Activated CD4-positive, alpha-beta memory T cell treated with anti-CD3 and anti-CD28 coated beads, Interleukin-2, amount 10 ng/mL, durations not matched to agents 7 days and 5 days (primary cell): Measurements from ENCODE around the gene PROZ. TPM values are rescaled to one million over a fixed set of nuclear protein-coding genes. Genes with fewer than 3 reads are reported as not detected.

Experiments
- CTCF ChIA-PET: fragments of 350-600 bp; sonication (Branson Sonifier 250); formaldehyde crosslinking; loops from one replicate; lab custom pipeline; 2021; ENCODE audit warnings: antibody characterized with exemption, inconsistent platforms; lab: Charles Lee
- POLR2A ChIA-PET: fragments of 350-600 bp; sonication (Branson Sonifier 250); formaldehyde crosslinking; loops from one replicate; lab custom pipeline; 2021; ENCODE audit warnings: antibody characterized with exemption; lab: Charles Lee
- DNase-seq: peaks from one replicate; pipeline ENCODE4 v3.0.0-alpha.2; 2020
- H3K27ac Mint-ChIP-seq: one replicate; pipeline ENCODE4 v1.8.0; 2021; ENCODE audit warnings: mild to moderate bottlenecking, mixed read lengths
- H3K27me3 Mint-ChIP-seq: one replicate; pipeline ENCODE4 v1.8.0; 2021; ENCODE audit warnings: mixed read lengths
- H3K36me3 Mint-ChIP-seq: one replicate; pipeline ENCODE4 v1.8.0; 2021; ENCODE audit warnings: low read depth, mixed read lengths
- H3K4me1 Mint-ChIP-seq: one replicate; pipeline ENCODE4 v1.8.0; 2021; ENCODE audit warnings: mixed read lengths
- H3K4me3 Mint-ChIP-seq: one replicate; pipeline ENCODE4 v1.8.0; 2021; ENCODE audit warnings: mild to moderate bottlenecking, mixed read lengths
- H3K9me3 Mint-ChIP-seq: one replicate; pipeline ENCODE4 v1.8.0; 2021; ENCODE audit warnings: mixed read lengths
- total RNA-seq, 2 experiments: library from RNA; stranded (reverse); gene quantifications; one replicate each; pipeline ENCODE4 v1.2.3, GENCODE V29; 2021

Gene PROZ
- total RNA-seq, 2 experiments from 2014 or later = not detected

DNA sequence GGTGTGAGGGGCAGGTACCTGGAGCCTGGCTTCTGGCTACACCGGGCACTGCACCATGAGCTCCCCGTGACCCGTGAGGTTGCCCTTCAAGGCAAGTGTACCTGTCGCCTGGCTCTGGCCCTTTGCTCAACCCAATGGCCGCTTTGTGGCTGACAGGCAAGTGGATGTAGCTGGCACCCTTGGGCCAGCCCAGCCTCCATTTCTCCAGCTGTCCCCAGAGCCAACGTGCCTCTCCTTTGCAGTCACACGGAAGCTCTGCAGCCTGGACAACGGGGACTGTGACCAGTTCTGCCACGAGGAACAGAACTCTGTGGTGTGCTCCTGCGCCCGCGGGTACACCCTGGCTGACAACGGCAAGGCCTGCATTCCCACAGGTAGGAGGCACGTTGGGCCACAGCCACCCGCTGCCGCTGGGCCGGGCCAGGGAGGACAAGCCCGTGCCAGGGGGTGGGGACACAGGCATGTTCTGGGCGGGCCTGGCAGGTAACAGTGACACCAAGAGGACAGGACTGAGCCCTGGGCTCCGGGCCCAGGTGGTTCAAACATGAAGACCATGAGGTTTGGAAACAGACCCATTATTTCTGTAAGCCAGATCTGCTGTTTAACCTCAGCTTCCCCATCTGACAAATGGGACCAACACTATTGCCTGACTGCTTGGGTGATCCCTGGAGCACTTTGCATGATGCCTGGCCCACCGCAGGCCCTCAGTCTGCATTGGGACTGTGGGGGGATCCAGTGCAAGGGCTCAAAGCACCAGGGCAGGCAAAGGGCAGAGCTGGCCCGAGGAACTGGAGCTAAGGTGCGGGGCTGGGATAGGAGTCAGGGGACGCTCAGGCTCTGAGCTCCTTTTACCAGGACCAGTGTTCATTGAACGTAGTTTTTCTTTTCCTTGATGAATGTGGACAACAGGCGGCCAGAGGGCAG, 17.5 kb upstream of the PROZ start:
- Mint-ChIP-seq H3K36me3 (no peaks in the 10 kb centered on the region), H3K27me3 (peaks cover 13% of the 10 kb centered on the region), H3K27ac (no peak overlapping the region), H3K4me1 (no peaks in the 10 kb centered on the region), H3K9me3 (peaks cover 4% of the 10 kb centered on the region), H3K4me3 (no peak overlapping the region)
- POLR2A ChIA-PET = no interaction called here
- no peak for DNase-seq
- CTCF ChIA-PET = no interaction called here

DNA sequence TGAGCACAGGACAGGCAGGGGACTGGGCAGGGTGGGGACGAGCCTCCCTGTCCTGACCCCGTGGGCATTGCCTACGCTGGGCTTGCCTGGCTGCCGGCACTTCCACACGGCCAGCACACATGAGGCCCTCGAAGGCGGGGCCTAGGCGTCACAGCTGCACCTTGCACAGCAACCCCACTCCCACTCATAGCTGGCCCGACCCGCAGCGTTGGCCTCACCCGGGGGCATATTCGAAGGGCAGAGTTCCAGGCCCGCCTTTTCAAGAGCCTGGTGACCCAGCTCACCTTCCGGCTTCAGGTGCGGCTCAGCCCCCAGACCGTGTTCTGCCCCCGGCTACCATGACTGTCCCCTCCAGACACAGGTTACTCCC, 16.9 kb upstream of the PROZ start:
- Mint-ChIP-seq H3K4me3 (no peak overlapping the region), H3K27ac (no peak overlapping the region), H3K27me3 (peaks cover 11% of the 10 kb centered on the region), H3K4me1 (no peaks in the 10 kb centered on the region), H3K36me3 (no peaks in the 10 kb centered on the region), H3K9me3 (peaks cover 4% of the 10 kb centered on the region)
- POLR2A ChIA-PET = no interaction called here
- CTCF ChIA-PET = no interaction called here
- DNase-seq = no peak

DNA sequence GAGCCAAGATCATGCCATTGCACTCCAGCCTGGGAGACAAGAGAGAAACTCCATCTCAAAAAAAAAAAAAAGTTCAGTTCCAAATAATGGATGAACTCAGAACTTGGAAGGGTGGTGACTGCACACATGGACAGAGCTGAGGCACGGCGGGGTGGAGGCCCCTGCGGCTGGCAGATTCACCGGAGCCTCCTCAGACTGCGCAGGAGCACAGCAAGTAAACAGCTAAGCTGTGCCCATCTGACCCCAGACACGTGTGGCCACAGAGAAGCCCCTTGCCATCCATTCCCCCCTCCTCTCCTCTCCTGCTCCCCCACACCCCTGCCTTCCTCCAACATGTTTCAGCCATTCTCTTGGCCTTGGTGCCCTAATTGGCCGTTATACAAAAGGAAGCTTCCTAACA, 15.6 kb upstream of the PROZ start:
- Mint-ChIP-seq H3K27ac (no peak overlapping the region), H3K4me3 (no peak overlapping the region), H3K4me1 (no peaks in the 10 kb centered on the region), H3K9me3 (peaks cover 4% of the 10 kb centered on the region), H3K27me3 (peaks cover 6% of the 10 kb centered on the region), H3K36me3 (no peaks in the 10 kb centered on the region)
- CTCF ChIA-PET = interaction anchor here (0.9 kb wide), 1 partner anchor 20 kb away, joined by 9 read pairs; no protein-coding TSS in a partner anchor
- POLR2A ChIA-PET = no interaction called here
- DNase-seq = no peak

DNA sequence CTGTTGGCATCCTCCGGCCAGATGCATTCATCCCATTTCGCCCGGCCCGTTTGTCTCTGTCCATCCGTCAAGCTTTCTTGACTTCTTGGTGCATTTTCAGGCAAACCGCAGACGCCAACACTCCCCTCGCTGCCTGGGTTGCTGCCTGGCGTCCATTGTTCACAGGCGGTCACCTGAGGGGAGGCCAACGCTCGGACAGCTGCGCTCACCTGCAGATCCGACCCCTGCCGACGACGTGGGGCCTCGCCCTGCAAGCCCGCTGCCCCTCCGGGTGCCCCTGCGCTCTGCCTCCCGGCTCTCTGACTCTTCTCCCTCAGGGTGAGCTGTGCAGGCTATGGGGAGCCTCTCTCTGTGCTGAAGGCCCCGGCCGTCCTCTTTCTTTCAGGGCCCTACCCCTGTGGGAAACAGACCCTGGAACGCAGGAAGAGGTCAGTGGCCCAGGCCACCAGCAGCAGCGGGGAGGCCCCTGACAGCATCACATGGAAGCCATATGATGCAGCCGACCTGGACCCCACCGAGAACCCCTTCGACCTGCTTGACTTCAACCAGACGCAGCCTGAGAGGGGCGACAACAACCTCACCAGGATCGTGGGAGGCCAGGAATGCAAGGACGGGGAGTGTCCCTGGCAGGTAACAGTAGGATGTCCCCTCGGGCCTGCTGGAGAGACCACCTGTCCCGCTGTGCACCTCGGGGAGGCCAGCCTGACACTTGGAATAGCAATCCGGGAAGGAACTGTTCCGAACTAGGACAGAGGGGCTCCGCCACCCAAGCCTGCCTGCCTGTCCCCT, 14.8 kb upstream of the PROZ start:
- no peaks in the 10 kb centered on the region for H3K36me3 Mint-ChIP-seq
- H3K9me3 Mint-ChIP-seq = peaks cover 4% of the 10 kb centered on the region
- CTCF ChIA-PET = interaction anchor here (0.9 kb wide), 1 partner anchor 20 kb away, joined by 9 read pairs; no protein-coding TSS in a partner anchor
- POLR2A ChIA-PET = no interaction called here
- no peak for DNase-seq
- H3K4me3 Mint-ChIP-seq = no peak overlapping the region
- peaks cover 5% of the 10 kb centered on the region for H3K27me3 Mint-ChIP-seq
- no peak overlapping the region for H3K27ac Mint-ChIP-seq
- H3K4me1 Mint-ChIP-seq = no peaks in the 10 kb centered on the region

DNA sequence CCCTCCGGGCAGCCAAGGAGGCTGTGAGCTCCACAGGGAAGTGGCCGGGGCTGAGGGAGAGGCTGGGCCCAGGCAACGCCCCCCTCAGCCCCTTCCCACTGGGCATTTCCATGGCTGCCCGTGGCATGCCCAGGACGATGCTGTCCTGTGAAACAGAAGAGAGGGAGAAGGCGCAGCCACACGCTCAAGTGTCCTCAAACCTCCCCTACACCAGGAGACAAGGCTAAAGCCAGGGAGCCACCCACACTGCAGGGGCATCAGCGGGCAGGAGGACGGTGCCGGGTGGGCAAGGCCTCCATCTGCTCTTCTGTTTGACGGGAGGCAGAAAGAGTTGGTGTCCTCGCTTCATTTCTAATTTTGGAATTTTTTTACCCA, 14.2 kb upstream of the PROZ start:
- ChIA-PET CTCF (no interaction called here), POLR2A (no interaction called here)
- Mint-ChIP-seq H3K27ac (no peak overlapping the region), H3K4me1 (no peaks in the 10 kb centered on the region), H3K36me3 (no peaks in the 10 kb centered on the region), H3K9me3 (peaks cover 4% of the 10 kb centered on the region), H3K4me3 (no peak overlapping the region), H3K27me3 (peaks cover 1% of the 10 kb centered on the region)
- DNase-seq = peak; percentile 9

DNA sequence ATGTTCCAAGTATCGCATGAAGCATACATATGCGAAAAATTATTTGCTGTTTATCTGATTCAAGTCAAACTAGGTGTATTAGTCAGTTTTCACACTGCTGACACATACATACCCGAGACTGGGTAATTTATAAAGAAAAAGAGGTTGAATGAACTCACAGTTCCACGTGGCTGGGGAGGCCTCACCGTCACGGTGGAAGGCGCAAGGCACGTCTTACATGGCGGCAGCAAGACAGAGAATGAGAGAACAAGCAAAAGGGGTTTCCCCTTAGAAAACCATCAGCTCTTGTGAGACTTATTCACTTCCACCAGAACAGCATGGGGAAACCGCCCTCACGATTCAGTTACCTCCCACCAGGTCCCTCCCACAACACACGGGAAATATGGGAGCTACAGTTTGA, 13.0 kb upstream of the PROZ start:
- Mint-ChIP-seq H3K27me3 (peaks cover 1% of the 10 kb centered on the region), H3K4me3 (no peak overlapping the region), H3K9me3 (peaks cover 4% of the 10 kb centered on the region), H3K27ac (no peak overlapping the region), H3K36me3 (no peaks in the 10 kb centered on the region), H3K4me1 (no peaks in the 10 kb centered on the region)
- DNase-seq = peak; percentile 16
- ChIA-PET POLR2A (no interaction called here), CTCF (no interaction called here)

DNA sequence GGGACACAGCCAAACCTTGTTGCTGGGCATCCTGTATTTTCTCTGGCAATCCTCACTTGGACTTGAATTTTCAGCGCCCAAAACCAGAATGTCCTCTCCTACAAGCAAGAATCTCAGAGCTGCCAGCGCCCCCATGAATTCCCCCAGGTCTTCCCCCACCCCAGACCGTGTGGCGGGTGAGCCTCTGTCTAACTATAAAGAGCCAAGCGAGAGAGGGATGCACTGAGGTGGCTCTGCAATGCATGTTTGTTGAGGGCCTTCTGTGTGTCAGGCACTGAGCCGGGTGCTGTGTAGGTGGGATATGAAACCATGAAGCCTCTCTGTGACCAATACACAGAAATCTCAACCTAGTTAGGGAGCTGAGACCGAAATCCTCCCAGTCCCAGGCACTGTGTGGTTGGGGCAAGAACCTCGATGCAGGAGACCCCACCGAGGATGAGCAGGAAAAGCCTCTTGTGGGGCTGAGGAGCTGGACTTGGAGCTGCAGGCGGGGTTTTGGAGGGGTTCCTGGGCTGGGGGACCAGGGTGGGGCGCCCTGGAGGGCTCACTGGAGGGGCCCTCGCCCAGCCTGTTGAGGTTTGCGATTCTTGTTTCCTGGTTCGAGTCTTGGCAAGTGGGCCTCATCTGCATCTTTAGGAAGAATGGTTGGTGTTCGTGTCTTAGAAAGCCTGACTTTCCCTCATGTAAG, 12.4 kb upstream of the PROZ start:
- H3K4me3 Mint-ChIP-seq = no peak overlapping the region
- H3K9me3 Mint-ChIP-seq = peaks cover 4% of the 10 kb centered on the region
- no peak overlapping the region for H3K27ac Mint-ChIP-seq
- no peaks in the 10 kb centered on the region for H3K36me3 Mint-ChIP-seq
- ChIA-PET CTCF (no interaction called here), POLR2A (no interaction called here)
- peaks cover 2% of the 10 kb centered on the region for H3K27me3 Mint-ChIP-seq
- peak; percentile 6 for DNase-seq
- H3K4me1 Mint-ChIP-seq = peaks cover under 1% of the 10 kb centered on the region

DNA sequence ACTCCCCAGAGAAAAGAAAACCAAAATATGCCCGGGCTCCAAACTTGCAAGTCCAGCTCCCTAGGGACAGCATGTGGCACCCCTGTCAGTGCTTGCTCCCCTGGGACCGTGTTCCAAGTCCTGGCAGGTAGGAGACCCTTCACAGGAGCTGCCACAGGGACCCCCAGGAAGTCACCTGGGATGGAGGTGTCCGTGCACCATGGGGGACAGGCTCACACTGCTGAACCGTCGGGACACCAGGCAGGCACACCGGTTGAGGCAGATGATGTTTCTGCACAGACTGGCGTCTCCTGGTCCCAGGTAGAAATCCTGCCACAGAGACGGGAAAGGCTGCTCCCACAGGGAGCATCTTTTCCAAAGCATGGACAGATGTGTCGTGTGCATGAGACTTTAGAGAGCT, 11.7 kb upstream of the PROZ start:
- DNase-seq = no peak
- Mint-ChIP-seq H3K27me3 (peaks cover 6% of the 10 kb centered on the region), H3K4me1 (peaks cover 2% of the 10 kb centered on the region), H3K36me3 (no peaks in the 10 kb centered on the region), H3K9me3 (peaks cover 4% of the 10 kb centered on the region), H3K4me3 (no peak overlapping the region), H3K27ac (no peak overlapping the region)
- POLR2A ChIA-PET = no interaction called here
- CTCF ChIA-PET = no interaction called here

DNA sequence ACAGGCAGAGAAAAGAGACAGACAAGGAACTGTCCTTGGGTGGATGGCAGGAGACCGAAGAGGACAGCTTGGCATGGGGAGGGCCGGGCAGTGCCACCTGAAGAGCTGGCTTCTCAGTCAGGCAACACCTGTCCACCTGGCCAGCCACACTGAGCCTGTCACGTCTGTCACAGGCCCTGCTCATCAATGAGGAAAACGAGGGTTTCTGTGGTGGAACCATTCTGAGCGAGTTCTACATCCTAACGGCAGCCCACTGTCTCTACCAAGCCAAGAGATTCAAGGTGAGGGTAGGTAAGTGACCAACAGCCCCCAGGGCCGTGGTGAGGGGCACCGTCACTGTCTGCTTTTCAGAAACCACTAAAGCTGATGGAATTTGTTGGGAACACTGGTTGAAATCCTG, 11.2 kb upstream of the PROZ start:
- Mint-ChIP-seq H3K9me3 (peaks cover 4% of the 10 kb centered on the region), H3K36me3 (no peaks in the 10 kb centered on the region), H3K4me1 (peaks cover 5% of the 10 kb centered on the region), H3K27ac (no peak overlapping the region), H3K27me3 (peaks cover 7% of the 10 kb centered on the region), H3K4me3 (no peak overlapping the region)
- ChIA-PET CTCF (no interaction called here), POLR2A (no interaction called here)
- no peak for DNase-seq

DNA sequence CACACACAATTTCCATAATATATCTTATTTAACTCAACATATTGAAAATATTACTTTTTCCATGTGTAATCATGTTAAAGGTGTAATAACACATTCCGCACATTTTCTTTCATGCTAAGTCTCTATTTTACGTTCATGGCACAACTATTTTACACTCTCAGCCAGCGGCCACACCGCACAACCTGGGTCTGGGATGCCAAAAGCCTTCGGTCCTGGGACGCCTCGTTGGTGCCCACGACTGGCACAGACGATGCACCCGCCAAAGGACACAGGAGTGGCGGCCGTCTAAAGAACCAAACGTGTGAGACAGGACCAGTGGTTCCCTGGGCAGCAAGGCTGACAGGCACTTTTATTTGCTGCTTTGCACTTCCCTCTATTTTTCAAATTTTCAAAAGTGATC, 10.0 kb upstream of the PROZ start:
- H3K36me3 Mint-ChIP-seq = no peaks in the 10 kb centered on the region
- H3K27me3 Mint-ChIP-seq = peaks cover 14% of the 10 kb centered on the region
- no peak overlapping the region for H3K27ac Mint-ChIP-seq
- POLR2A ChIA-PET = no interaction called here
- H3K9me3 Mint-ChIP-seq = peaks cover 4% of the 10 kb centered on the region
- no peak overlapping the region for H3K4me3 Mint-ChIP-seq
- no peak for DNase-seq
- CTCF ChIA-PET = no interaction called here
- H3K4me1 Mint-ChIP-seq = peaks cover 15% of the 10 kb centered on the region

DNA sequence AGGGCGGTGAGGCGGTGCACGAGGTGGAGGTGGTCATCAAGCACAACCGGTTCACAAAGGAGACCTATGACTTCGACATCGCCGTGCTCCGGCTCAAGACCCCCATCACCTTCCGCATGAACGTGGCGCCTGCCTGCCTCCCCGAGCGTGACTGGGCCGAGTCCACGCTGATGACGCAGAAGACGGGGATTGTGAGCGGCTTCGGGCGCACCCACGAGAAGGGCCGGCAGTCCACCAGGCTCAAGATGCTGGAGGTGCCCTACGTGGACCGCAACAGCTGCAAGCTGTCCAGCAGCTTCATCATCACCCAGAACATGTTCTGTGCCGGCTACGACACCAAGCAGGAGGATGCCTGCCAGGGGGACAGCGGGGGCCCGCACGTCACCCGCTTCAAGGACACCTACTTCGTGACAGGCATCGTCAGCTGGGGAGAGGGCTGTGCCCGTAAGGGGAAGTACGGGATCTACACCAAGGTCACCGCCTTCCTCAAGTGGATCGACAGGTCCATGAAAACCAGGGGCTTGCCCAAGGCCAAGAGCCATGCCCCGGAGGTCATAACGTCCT, 9.4 kb upstream of the PROZ start:
- Mint-ChIP-seq H3K4me3 (no peak overlapping the region), H3K9me3 (peaks cover 4% of the 10 kb centered on the region), H3K27ac (no peak overlapping the region), H3K27me3 (peaks cover 14% of the 10 kb centered on the region), H3K36me3 (no peaks in the 10 kb centered on the region), H3K4me1 (peaks cover 19% of the 10 kb centered on the region)
- ChIA-PET POLR2A (no interaction called here), CTCF (no interaction called here)
- no peak for DNase-seq

DNA sequence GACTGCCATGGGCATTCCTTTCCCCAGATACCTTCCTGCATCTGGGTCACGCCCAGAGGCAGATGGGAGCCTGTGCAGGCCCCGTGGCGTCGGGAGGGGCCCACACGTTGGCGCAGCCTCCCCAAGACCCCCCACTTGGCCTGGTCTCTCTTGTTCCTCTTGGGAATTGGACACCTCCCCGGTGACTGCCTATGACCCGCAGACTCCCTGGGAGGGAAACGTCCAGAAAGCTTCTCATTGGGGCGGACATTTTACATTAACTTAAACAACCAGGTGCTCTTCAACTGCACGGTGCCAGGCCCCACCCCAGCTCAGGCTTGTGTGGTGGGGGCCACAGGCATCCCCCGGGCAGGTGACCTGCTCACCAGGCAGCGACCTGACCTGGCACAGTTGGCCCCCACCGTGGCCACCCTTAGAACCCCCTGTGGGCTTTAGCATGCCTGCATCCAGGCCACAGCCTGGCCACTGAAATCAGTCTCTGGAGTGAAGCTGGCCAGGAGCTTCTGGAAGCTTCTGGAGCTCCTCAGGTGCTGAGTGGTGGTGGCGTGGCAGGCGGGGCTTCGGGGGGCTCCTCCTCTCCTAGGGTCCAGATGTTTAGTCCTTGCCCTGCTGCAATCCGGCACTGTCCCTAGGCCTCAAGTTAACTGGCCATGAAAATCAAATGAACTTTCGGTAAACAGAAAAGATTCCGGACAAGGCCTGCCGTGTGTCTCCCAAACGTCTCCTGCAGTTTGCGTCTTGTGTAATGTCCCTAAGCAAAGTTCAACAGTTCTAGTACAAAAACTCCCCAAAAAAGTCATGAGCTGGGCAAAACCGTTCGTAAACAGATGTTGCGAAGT, 8.5 kb upstream of the PROZ start:
- Mint-ChIP-seq H3K4me1 (peaks cover 23% of the 10 kb centered on the region), H3K27ac (no peak overlapping the region), H3K4me3 (no peak overlapping the region), H3K36me3 (peaks cover 2% of the 10 kb centered on the region), H3K27me3 (peaks cover 15% of the 10 kb centered on the region), H3K9me3 (peaks cover 5% of the 10 kb centered on the region)
- ChIA-PET CTCF (no interaction called here), POLR2A (no interaction called here)
- DNase-seq = peak; percentile 9
